H54 (cell line): ENCODE measurements around the gene SATB2.
A peak's percentile ranks its signal among the peaks of the same experiment; 100 is the strongest.

Experiments used
- DNase-seq: peaks from one replicate; pipeline ENCODE4 v3.0.0; 2011; ENCODE audit warnings: low spot score, mixed read lengths; ENCODE audit not compliant: insufficient read length
- FAIRE-seq: peaks from 3 replicates; lab custom pipeline; 2011; peaks lifted over from hg19 to GRCh38; lab: Jason Lieb, UNC
- POLR2A ChIP-seq: IDR thresholded peaks from 2 replicates; pipeline ENCODE4 v1.6.1; 2011; ENCODE audit warnings: low read depth, mild to moderate bottlenecking, low read length

SATB2 gene

DNA sequence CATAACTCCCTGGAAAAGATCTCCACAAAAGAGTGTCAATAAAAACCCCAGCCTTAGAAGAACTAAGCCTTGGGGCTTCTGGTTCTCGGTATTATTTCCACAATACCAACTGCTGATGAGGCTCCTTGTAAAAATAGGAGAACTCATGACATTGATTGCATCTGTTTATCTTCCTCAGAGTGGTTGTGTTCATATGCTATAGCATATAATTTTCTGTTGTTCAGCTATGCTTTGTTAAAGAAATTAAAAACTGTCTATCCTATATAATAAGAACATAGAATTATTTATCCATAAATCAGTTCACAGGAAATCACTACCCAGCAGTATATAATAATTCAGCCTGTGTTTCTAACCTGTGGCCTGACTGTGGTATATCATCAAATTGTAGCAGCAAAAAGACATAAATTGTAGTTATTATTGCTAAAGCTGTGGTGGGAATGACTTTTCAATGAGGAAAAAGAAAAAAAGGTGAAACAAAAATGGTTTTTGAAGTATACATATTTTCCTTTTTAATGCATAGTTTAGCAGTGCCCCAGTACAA lies 68.9 kb downstream of the SATB2 start:
- no peak for TF ChIP-seq POLR2A
- no peak for FAIRE-seq

GRCh38 chr2:199384043-199384442 lies 73.7 kb downstream of the SATB2 start:
- no peak for FAIRE-seq
- no peak for DNase-seq
- no peak for TF ChIP-seq POLR2A

More for the DNA sequence above, 68.9 kb downstream of the SATB2 start:
- no peak for DNase-seq

GRCh38 chr2:199383021-199383420 lies 74.7 kb downstream of the SATB2 start:
- FAIRE-seq (no peak), DNase-seq (no peak)
- no peak for TF ChIP-seq POLR2A

DNA sequence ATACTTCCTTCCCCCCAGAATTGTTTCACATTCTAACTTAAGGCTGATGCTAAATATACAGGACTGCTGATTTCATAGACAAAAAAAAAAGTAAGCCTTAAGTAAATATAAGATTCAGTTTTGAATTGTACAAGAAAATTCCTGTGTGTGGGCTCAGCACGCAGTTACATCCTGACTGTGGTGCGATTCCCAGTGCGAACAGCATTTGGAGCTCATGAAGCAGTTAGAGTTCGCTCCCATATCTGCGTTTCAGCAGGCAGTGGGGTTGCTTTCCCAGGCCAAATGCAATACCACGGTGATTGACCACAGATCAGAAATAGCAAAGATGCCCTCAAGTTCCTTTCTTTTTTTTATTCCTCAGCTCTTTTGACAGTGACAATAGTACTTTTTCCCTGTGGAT lies 75.6 kb downstream of the SATB2 start:
- FAIRE-seq, result no peak
- no peak for TF ChIP-seq POLR2A
- no peak for DNase-seq

DNA sequence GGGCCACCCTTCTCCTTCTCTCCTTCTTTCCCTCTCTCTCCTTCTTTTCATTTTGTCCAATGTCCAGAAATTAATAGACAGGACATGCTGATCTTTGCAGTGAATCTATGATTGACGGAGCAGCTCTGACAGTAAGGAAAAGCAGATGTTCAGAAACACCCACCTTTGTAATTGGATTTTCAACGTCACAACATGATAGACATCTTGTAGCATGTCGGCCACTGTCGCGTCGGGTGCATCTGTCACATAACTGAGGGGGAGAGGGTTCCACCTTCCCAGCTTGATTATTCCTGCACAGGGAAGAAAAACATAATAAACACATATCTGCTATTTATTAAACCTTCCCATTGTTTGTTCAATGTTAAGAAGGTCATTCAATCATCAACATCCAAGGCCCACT lies 76.2 kb downstream of the SATB2 start:
- FAIRE-seq, result no peak
- no peak for TF ChIP-seq POLR2A
- no peak for DNase-seq

DNA sequence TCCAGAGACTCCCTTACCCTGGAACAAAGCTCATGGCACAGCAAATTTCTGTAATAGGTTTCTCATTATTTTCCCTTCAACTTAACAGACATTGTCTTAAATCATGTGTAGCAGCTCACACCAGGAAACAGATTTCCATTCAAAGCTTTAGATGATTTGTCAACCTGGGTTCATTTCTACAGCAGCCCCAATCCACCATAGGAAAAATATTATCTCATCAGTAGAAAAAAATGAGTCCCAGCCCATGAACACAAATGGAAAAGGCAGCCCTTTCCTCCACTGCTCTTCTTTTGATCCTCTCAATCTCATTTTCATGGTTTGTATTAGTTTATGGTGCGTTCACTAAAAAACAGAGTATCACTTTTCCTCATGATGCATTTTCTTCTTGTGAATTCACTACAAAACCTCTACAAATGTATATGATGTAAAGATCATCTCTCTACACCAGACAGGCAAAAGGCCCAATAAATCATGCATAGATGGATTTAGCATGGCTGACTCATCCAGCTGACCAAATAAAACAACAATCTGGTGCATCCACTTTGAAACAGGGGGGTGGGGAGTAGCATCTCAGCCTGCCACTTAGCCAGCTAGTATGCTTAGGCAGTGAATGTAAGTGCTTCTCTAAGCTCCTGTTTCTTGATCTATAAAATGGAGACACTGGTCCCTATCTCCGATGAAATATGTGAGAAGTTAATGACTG lies 78.6 kb downstream of the SATB2 start:
- DNase-seq, result peak; percentile 25
- no peak for TF ChIP-seq POLR2A
- FAIRE-seq, result peak; percentile 95

GRCh38 chr2:199370150-199370780 lies 87.5 kb downstream of the SATB2 start:
- no peak for DNase-seq
- no peak for TF ChIP-seq POLR2A
- FAIRE-seq, result no peak

- DNase-seq, result no peak
- TF ChIP-seq POLR2A, result no peak
- FAIRE-seq, result no peak
These were observed 91.3 kb downstream of the SATB2 start for GRCh38 chr2:199366406-199366805.

DNA sequence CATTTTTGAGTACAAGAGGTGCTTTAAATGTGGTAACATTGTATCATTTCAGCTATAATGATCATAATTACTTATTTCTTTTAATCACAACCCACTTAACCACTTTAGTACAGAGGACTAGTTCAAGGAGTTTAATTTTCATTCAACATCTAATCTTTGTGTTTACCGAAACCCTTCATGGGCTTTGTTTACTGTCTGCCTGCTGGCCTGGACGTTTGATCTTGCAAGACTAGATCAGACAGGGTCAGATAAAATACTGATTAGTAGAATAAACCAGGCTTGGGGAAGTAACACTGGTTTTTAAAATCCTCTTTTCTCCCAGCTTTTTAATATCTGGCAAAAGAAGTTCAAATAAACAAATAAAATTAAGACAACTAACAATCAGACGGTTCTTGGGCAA lies 93.6 kb downstream of the SATB2 start:
- no peak for FAIRE-seq
- no peak for DNase-seq

GRCh38 chr2:199356412-199356811 lies 101.3 kb downstream of the SATB2 start:
- TF ChIP-seq POLR2A, result no peak
- FAIRE-seq (no peak), DNase-seq (no peak)

More for the DNA sequence above, 93.6 kb downstream of the SATB2 start:
- TF ChIP-seq POLR2A, result no peak

DNA sequence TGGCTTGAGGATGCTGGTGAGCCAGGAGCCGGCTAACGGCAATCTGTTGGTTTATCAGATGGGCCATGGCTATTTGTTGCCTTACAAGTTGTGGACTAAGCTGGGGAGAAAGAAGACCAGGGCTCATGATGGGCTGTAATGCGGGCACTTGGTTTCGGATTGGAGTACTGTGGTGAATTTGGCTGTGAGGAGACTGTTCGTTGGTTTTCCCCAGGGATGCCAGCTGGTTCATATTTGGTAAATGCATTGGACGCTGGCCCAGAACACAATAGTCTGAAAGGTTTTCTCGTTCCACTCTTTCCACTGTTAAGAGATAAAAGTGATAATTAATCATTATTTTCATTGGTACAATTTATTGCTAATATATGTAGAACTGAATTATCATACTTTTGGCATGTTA lies 108.9 kb downstream of the SATB2 start:
- no peak for FAIRE-seq

DNA sequence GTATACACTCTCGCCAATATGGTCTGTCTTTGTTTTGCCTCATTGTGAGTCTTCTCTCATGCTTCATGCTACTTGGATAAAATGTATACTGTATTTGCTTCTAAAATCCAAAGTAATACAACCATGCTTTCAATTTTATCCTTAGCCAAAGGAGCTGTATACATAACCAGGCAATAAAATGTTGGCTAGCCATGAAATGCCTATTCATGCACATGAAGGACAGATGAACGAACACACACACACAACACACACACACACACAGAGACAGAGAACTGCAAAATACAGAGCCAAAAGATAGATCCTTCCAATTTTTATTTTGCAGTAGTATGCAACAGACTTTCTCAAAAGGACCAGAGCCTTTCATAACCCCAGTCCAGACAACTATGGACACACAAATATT lies 113.7 kb downstream of the SATB2 start:
- FAIRE-seq (no peak), DNase-seq (no peak)
- TF ChIP-seq POLR2A, result no peak

More for the DNA sequence above, 108.9 kb downstream of the SATB2 start:
- TF ChIP-seq POLR2A, result no peak
- DNase-seq, result no peak

DNA sequence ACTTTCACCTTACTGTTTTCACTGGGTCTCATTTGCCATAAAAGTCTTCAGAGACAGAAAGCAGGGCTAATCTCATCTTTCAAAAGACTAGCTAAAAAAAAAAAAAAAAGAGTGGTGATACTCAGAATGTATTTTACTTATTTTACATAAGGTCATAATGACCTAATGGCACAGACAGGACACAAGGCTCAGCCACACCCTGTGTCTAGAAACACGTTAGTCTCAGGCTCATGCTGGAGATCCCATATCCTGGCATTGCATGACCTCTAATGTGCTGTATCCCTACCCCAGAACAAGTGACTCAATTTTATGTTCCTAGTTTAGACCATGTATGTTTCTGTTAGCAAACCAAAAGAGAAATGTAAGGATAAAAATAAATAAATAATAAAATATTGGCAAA lies 115.4 kb downstream of the SATB2 start:
- no peak for TF ChIP-seq POLR2A
- no peak for FAIRE-seq
- no peak for DNase-seq

DNA sequence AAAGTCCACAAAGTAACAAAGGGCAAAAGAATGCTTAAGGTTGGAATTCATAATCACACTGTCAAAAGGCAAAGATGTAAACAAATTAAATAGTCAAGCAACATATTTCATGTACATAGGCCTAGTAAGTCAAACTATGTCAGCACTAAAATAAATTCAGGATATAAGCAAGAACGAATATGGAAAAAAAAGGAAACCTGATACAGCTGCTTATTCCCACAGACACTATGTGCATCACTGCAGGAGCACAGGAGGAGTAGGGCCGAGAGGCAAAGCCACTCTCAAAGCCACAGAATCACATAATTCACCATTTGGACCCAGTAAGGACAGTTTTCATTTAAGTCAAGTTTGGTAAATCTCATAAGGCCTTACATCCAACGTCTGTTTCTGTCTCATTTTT lies 116.6 kb downstream of the SATB2 start:
- FAIRE-seq (no peak), DNase-seq (no peak)
- no peak for TF ChIP-seq POLR2A
